AG10803 (cell line): ENCODE results near the gene NOS1AP.

ENCODE experiments used
- DNase-seq: peaks from one replicate; pipeline ENCODE4 v3.0.0; 2010; ENCODE audit warnings: low read depth
- H3K4me3 ChIP-seq: 2 replicates; pipeline ENCODE4 v1.5.1; 2011; ENCODE audit warnings: mild to moderate bottlenecking, low read length, control low read depth
- TF ChIP-seq, protein P1 (sequence below): conservative IDR thresholded peaks from 2 replicates; pipeline ENCODE4 v1.5.1; 2011; ENCODE audit warnings: mild to moderate bottlenecking, low read length, control low read depth, inconsistent platforms

NOS1AP gene

GRCh38 chr1:162069334-162070093 lies at the start of gene NOS1AP:
NOS1AP (plus strand) TSS chr1:162069691; CDS start chr1:162070178, 487 bp downstream.
- H3K4me3 ChIP-seq = peak within 1 kb of the TSS; percentile 54
- DNase-seq = peak; percentile 22
- TF ChIP-seq, protein P1, sequence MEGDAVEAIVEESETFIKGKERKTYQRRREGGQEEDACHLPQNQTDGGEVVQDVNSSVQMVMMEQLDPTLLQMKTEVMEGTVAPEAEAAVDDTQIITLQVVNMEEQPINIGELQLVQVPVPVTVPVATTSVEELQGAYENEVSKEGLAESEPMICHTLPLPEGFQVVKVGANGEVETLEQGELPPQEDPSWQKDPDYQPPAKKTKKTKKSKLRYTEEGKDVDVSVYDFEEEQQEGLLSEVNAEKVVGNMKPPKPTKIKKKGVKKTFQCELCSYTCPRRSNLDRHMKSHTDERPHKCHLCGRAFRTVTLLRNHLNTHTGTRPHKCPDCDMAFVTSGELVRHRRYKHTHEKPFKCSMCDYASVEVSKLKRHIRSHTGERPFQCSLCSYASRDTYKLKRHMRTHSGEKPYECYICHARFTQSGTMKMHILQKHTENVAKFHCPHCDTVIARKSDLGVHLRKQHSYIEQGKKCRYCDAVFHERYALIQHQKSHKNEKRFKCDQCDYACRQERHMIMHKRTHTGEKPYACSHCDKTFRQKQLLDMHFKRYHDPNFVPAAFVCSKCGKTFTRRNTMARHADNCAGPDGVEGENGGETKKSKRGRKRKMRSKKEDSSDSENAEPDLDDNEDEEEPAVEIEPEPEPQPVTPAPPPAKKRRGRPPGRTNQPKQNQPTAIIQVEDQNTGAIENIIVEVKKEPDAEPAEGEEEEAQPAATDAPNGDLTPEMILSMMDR = no peak

DNA sequence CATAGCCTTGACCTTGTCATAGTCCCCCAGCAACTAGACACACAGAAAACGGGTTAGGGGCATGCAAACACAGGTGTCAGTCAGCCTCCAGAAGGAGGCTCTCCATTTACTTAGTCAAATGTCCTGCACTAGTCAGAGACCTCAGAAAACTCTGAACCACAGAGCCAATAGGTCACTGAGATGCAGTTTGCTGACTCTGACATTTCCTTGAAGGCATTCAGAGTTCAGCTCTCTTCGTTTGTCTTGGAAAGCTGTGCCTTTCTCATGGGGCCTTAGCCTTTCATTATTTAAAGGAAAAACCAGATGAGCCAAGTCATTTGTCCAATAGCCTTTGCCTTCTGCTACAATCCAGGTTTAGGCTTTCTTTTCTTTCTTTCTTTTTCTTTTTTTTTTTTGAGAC lies 49.3 kb upstream of the NOS1AP start:
- DNase-seq = no peak
- TF ChIP-seq, protein P1 = no peak
- no peak overlapping the region for H3K4me3 ChIP-seq

DNA sequence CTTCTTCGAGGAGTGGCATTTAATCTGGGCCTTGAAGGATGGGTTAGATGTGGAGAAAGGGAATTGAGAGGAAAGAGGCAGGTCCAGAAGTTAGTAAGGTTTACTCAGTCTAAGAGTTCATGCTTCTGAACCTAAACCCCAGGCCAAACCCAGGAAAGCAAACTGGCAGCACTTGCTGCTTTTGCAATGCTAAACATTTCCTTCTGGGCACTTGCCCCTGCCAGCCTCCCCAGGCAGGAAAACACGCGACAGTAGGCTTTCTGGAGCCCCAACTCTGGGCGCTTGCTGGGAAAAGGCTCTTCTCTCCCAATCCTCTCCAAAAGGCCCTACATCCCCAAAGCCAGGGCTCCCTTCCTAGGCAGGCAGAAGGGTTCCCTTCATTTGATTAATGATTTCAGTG lies 48.4 kb upstream of the NOS1AP start:
- TF ChIP-seq, protein P1 = no peak
- H3K4me3 ChIP-seq = peak overlapping the region; percentile 6
- peak; percentile 48 for DNase-seq

- TF ChIP-seq, protein P1 = no peak
- peak; percentile 31 for DNase-seq
- peak overlapping the region; percentile 86 for H3K4me3 ChIP-seq
Measured at GRCh38 chr1:162022626-162023025, 46.9 kb upstream of the NOS1AP start.

DNA sequence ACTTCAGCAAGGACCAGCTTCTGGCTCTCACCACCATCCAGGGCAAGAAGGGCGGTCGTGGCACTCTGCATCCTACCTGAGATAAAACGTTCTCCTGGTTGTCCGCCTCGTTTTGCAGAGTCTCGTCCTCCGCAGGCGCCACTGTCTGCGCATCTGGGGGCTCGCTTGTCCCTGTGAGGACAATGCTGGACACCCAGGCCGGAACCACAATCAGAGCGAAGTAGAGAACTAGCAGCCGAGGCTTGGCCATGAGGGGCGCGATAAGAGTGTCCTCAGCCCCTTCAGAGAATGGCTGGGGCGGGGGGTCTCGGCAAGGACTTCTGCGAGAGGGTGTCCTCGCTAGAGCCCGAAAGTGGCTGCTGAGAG lies 46.3 kb upstream of the NOS1AP start:
- TF ChIP-seq, protein P1 = no peak
- no peak for DNase-seq
- H3K4me3 ChIP-seq = peak overlapping the region; percentile 86

- TF ChIP-seq, protein P1 = peak; percentile 64
- peak; percentile 85 for DNase-seq
- H3K4me3 ChIP-seq = peak within 1 kb of the TSS; percentile 86
Measured at GRCh38 chr1:162023547-162024501, 45.7 kb upstream of the NOS1AP start, which contains the start of gene OLFML2B. OLFML2B (minus strand) TSS chr1:162023869; CDS start chr1:162023430, 439 bp downstream.
